Activated CD4-positive, CD25-positive, alpha-beta regulatory T cell (primary cell): ENCODE measurements around the gene KCNH5.

ENCODE experiments used
- DNase-seq, 4 experiments: peaks; one replicate each; lab custom pipeline; 2025; lab: John Stamatoyannopoulos, UW

Gene KCNH5

GRCh38 chr14:62743560-62743959, 301.7 kb downstream of the KCNH5 start:
- DNase-seq = no peak

GRCh38 chr14:62743118-62743517, 302.1 kb downstream of the KCNH5 start:
- DNase-seq = no peak

- DNase-seq = no peak
These were observed 305.6 kb downstream of the KCNH5 start for GRCh38 chr14:62739647-62740046.

- DNase-seq = no peak
These were observed 308.9 kb downstream of the KCNH5 start for GRCh38 chr14:62736048-62737043.

- no peak for DNase-seq
These were observed 310.4 kb downstream of the KCNH5 start for GRCh38 chr14:62734831-62735230.

- no peak for DNase-seq
These were observed 322.9 kb downstream of the KCNH5 start for GRCh38 chr14:62722406-62722805.

- no peak for DNase-seq
These were observed 326.6 kb downstream of the KCNH5 start for GRCh38 chr14:62718629-62719028.

GRCh38 chr14:62711351-62712023, 333.8 kb downstream of the KCNH5 start:
- no peak for DNase-seq

- no peak for DNase-seq
These were observed 334.4 kb downstream of the KCNH5 start for GRCh38 chr14:62710811-62711210.

- DNase-seq = no peak
These were observed 335.5 kb downstream of the KCNH5 start for GRCh38 chr14:62709773-62710172.

GRCh38 chr14:62706217-62706616, 339.0 kb downstream of the KCNH5 start:
- no peak for DNase-seq

GRCh38 chr14:62697461-62697860, 347.8 kb downstream of the KCNH5 start:
- DNase-seq = no peak

- DNase-seq = no peak
These were observed 348.3 kb downstream of the KCNH5 start for GRCh38 chr14:62696929-62697328.

- no peak for DNase-seq
These were observed 348.8 kb downstream of the KCNH5 start for GRCh38 chr14:62696331-62696924.

GRCh38 chr14:62694075-62694474, 351.2 kb downstream of the KCNH5 start:
- no peak for DNase-seq

- DNase-seq = no peak
These were observed 352.7 kb downstream of the KCNH5 start for GRCh38 chr14:62692490-62693106.

GRCh38 chr14:62691647-62692489, 353.4 kb downstream of the KCNH5 start:
- no peak for DNase-seq

- DNase-seq = no peak
These were observed 355.5 kb downstream of the KCNH5 start for GRCh38 chr14:62689733-62690132.

- no peak for DNase-seq
These were observed 357.4 kb downstream of the KCNH5 start for GRCh38 chr14:62687818-62688217.

- DNase-seq = no peak
These were observed 360.9 kb downstream of the KCNH5 start for GRCh38 chr14:62684376-62684775.

- DNase-seq = no peak
These were observed 363.1 kb downstream of the KCNH5 start for GRCh38 chr14:62682208-62682607.
